Fibroblast of lung (primary cell): ENCODE data around the gene TCTN3.

ENCODE experiments used
- CTCF ChIP-seq, 2 donors: IDR thresholded peaks in 1 of 2; conservative IDR thresholded peaks in 1 of 2; 1 replicate in 1 of 2; 2 replicates in 1 of 2; pipeline ENCODE4 v1.5.1; 2011 to 2012; ENCODE audit warnings: low read length in 2 of 2, control low read depth in 1 of 2, inconsistent platforms in 1 of 2, low read depth in 1 of 2, mild to moderate bottlenecking in 1 of 2
- EZH2 ChIP-seq: IDR thresholded peaks from 2 replicates; pipeline ENCODE4 v1.5.1; 2012; ENCODE audit warnings: low read length, control low read depth, mild to moderate bottlenecking; ENCODE audit errors: missing control alignments

- no peak for TF ChIP-seq CTCF (conservative IDR thresholded peaks at IDR 0.05 in 1 of 2, IDR thresholded peaks at IDR 0.05 in 1 of 2; ENCODE audit: low read depth in 1 of 2, low read length in 2 of 2)
- no peak for TF ChIP-seq EZH2
Measured at GRCh38 chr10:95706573-95706972, 12.8 kb upstream of the TCTN3 start.
